OCI-LY1 (cell line): ENCODE data around the gene CFAP47.
"Not testable (repeated sequence)": the region's sequence is repeated elsewhere in the genome, so short reads cannot be mapped to it uniquely, and the experiment has no call there.

Experiments
- CTCF ChIP-seq: fragments of 200-600 bp; sonication (generic), shearing (Covaris generic); IDR thresholded peaks from 2 replicates; pipeline ENCODE4 v1.5.1; 2017; ENCODE audit warnings: mild to moderate bottlenecking, antibody characterized with exemption, low read length, moderate library complexity, mixed read lengths
- EZH2 ChIP-seq: fragments of 200-600 bp; sonication (generic), shearing (Covaris generic); IDR thresholded peaks from 2 replicates; pipeline ENCODE4 v1.8.0; 2017; ENCODE audit warnings: borderline replicate concordance, mixed run types, mild to moderate bottlenecking, antibody characterized with exemption, low read length, moderate library complexity, mixed read lengths

GRCh38 chrX:36088939-36089338, 169.4 kb downstream of the CFAP47 start:
- TF ChIP-seq CTCF, EZH2: not testable (repeated sequence)
